NCI-H1930 (cell line): ENCODE results near the gene PCYT1B.
"Not testable (repeated sequence)": the region's sequence is repeated elsewhere in the genome, so short reads cannot be mapped to it uniquely, and the experiment has no call there.

Experiments
- DNase-seq, 2 experiments: peaks; one replicate each; lab custom pipeline; 2025; lab: John Stamatoyannopoulos, UW

PCYT1B gene

DNA sequence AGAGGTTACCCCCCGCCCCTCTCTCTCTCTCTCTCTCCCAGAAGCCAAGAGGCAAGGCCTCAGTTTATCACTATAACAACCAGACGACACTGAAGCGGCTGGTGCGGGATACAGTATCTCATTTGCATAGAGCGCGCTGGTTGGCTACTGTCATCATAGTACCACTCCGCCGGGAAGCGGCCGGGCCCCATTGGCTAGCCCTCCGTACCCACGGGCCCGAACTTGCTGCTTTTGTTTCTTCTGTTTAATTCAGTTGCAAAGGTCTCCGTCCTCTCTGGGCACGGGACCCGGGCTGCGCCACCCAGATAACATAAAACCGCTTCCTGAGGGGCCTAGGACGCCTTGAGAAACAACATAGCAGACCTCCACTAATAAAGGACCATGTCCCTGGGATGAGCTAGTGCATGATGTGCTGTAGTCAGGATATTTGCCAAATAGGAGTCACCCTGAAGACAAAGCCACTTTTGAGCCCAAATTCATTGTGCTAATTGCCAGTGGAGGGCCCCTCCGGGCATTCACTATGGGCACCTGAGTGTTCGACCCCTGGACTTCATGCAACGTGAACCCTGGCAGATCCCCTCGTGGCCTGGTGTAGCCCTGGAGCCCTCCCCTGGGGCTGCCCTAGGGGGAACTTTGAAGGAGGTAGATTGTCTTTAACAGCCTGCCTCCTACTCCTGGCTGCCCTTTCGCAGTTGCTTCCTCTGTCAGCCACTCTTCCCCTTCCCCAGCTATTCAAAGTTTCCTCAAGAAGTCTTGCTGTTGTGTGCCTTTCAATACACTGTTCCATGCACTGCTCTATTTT lies at the start of gene PCYT1B:
TSS of gene PCYT1B (minus strand) at position 91 of the 802 bp plus-strand sequence. CDS start 242 bp downstream, outside the sequence.
- peak; percentile 69 to 76 for DNase-seq

DNA sequence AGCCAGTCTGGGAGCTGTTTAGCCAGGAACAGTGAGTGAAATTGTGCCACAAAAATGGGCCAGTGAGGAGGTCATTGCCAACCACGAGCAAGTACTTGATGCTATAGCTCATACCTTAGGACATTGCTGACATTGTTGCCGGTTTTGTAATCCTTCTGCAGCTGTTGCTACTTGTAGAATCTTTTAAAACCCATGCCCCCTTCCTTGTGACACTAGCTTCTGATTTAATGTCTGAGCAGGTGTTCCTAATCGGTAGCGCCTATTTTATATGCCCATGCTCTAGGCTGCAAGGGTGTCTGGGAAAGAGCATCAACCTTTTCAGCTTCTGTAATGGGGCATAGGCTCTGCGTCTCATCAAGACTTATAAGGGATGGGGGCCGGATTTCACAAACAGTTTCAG lies 49.1 kb upstream of the PCYT1B start:
- DNase-seq = no peak

DNA sequence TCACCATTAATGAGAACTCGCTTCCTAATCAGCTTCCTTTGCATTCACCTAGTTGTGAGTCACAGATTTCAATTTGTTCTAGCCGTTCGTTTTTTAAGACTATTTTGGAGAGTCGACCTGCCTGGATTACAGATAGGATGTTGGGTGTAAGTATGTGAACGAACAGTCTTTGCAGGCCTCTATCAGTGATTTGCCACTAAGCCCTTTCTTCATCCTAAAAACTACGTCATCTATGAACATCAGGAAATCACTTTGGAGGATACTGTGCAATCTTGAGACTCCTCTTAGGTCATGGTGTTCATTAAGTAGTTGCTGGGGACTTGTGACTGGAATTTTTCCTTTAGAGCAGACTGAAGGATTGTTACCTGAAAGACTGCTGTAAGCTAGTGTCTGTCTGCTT lies 47.7 kb upstream of the PCYT1B start:
- no peak for DNase-seq

DNA sequence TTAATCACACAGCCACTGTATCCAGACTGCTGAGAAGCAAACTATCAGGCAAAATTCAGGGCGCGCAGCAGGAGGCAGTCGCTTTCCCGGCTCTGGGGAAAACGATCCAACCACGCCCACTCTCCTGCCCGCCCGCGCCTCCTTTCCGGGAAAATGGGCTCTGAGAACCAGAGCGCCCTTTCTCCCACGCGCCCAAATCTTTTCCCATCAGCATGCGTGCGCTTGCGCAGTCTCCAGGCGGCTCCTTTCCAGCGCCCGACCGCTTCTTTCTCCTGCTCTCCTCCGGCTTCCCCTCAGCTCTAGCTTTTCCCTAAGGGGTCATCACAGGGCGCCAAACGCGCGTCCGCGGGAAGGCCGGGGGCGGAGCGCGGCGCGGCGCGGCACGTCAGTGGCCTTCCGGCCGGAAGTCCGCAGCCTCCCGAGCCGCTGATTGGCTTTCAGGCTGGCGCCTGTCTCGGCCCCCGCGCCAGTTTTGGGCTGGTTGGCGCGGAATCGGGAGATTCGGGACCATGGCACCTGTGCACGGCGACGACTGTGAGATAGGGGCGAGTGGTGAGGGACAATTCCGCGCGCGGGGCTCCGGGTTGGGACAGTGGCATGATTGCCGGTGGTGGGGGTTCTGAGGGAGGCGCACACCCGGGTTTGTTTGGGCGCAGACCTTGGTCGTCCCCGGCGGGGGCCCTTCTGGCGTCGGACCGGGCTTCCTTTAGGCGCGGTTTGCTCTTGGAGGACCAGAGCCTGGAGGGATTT lies 46.5 kb upstream of the PCYT1B start, which contains the start of gene POLA1:
TSS of gene POLA1 (plus strand) at position 466 of the 750 bp plus-strand sequence. CDS start at position 510, 44 bp downstream.
- peak; percentile 92 to 93 for DNase-seq

DNA sequence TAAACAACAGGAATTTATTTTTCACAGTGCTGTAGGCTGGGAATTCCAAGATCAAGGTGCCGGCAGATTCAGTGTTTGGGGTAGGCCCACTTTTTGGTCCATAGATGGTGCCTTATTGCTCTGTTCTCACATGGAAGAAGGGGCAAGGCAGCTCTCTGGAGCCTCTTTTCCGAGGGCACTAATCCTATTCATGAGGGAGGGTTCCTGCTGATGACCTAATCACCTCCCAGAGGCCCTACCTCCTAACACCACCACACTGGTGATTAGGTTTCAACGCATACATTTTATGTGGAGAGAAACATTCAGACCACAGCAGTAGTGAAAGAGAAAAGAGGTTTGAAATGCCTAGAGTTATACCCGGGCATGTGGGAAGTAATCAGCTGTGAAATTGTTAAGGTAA lies 45.2 kb upstream of the PCYT1B start:
- DNase-seq = no peak

DNA sequence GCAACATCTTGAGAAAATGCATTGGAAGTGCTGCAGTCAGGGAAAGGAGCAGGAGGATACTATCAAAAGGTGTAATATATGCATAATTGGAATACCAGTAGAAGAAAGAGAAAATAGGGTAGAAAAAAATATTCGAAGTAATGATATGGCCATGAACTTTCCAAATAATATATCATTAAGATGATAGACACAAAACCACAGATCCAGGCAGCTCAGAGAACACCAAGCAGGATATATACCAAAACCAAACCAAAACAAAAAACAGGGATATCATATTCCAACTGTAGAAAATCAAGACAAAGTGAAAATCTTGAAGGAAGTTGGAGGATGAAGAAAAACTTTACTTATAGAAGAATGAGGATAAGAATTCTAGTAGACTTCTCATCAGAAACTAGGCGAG lies 36.9 kb upstream of the PCYT1B start:
- DNase-seq = no peak

DNA sequence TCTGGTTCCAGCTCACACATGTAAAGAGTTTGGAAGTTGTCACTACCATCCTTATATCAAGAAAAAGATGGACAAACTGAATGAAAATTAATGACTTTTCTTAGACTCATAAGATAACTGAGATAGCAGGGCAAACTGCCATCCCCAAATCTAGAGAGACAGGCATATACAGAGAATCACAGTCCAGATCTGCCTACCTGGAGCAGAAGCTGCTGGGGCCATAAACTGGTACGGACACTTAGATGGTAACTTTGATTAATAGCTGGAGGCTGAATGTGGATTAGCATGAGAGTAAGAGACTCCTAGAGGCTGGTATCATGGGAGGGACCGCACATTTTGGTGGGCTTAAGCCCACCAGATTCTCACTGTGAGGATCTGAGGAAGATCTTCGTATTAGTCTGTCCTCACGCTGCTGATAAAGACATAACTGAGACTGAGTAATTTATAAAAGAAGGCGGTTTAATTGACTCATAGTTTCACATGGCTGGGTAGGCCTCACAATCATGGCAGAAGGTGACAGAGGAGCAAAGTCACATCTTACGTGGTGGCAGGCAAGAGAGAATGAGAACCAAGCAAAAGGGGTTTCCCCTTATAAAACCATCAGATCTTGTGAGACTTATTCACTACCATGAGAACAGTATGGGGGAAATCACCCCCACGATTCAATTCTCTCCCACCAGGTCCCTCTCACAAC lies 35.7 kb upstream of the PCYT1B start:
- no peak for DNase-seq

DNA sequence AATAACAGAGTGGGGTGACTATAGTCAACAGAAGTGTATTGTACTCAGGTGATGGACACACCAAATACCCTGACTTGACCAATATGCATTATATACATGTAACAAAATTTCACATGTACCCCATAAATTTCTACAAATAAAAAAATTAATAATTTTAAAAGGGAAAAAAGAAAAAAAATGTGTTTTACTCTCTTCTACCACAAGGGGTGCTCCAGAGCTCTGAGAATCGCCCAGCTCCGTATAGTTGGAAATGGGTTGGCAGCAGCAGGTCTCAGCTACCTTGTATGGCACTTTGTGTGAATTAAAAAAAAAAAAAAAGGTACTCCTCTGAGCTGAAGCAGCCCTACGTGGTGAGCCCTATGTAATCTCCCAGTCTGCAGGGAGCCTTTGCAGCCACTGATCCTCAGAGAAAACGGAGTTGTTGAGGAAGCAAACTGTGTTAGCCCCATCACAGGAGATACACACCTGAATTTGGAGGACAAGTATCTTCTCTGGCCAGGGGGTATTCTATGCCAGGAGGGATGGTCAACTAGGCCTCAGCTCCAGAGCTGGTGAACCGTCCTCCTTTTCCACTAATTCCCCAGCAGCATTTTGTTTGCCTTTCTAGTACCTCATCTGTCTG lies 29.4 kb upstream of the PCYT1B start:
- DNase-seq = no peak

DNA sequence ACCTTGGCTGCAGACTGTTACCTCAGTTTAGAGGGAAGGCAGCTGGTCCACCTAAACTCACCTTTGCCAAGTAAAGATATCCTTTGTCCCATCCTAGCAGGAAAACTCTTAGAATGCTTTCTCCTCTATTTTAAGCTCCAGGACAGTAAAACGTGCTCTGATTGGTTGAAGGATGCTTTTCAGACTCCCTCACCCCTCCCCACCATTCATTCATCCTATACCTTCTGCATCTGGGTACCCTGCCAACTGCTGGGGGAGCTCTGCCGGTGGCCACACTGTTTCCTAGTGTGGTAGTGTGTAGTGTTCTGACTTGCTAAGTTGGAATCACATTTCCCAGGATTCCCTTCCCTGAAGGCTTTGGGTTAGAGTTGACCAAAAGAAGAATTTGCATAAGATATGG lies 26.3 kb upstream of the PCYT1B start:
- DNase-seq = no peak

DNA sequence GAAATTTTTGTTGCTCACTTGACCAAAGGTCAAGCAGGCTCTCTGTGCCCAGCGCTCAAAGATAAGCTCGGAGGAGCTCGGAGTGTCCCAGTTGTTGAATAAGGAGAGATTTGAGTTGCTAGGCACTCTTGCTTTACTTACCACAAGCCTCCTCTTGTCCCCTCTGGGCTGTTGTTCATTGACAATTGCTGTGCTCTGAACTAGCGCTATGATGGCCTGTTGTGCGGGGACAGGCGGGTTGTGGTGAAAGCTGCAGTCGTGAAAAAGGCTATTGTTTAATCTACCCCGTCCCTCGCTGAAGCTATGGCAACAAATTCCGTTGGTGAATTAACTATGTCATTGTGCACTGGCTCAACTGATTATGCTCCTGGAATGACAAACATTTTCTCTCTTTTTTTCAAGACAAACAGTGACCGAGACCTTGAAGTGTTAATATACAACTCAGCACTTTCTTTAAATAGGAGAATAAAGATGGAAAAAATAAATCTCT lies 25.6 kb upstream of the PCYT1B start:
- DNase-seq = no peak

DNA sequence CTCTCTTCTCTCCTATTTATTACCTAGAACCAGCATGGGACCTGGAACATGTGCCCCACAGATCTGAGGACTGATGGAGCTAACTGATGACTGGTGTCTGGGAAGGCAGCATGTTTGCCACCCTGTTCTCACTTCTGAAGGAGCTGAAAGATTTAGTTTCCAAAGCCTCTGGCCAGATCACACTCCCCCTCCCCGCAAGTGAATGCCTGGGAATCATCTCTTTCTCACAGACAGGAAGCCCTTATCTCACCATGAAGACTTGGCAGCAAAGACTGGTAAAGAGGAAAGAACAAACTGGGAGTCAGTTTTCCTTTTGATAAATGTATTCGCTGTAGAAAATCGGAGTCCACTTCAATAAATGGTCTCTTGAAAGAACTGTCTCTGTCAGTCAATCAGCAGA lies 21.0 kb upstream of the PCYT1B start:
- no peak for DNase-seq

DNA sequence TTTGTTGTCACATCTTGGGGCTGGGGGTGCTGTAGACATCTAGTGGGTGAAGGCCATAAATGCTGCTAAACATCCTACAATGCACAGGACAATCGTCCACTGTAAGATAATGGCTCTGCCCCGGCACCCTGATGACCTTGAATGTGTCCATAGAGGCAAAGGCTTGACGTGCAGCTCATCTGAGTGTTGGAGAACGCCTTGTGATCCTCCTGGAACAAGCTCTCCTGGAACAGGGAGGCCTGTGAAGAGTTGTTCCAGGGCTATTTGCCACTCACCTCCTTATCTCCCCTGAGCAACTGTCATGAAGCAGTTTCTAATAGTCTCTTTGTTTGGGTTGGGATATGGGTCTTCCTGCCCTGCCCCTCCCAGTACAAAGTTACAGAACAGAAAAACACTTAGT lies 15.2 kb upstream of the PCYT1B start:
- no peak for DNase-seq

DNA sequence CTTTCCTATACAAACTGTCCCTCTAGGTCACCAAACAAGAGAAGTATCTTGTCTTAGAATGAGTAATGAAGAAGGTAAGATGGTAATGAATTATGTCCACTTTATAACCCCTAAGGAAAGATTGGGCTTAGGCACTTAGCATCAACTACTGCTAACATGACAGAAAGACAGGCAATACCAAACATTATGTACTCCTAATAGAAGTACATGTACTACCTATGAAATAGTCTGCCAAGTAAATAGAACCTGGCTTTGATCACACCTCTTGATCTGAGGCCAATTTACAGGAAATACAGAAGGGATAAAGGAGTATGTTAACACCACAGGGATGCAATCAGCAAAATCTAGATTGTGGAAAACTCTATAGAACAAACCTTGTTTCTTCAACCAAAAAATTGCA lies 14.1 kb upstream of the PCYT1B start:
- DNase-seq = no peak

DNA sequence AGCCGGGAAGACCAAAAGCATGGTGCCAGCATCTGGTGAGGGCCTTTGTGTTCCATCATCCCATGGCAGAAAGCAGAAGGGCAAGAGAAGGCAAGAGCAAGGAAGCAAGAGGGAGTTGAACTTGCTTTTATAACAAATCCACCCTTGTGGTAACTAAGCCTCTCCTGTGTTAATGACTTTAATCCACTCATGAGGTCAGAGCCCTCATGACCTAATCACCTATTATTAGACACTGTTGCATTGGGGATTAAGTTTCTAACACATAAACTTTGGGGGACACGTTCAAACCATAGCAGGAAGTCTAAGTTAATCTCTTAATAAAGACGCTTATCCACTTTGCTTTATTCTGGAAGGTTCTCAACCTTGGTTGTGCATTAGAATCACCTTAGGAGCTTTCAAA lies 12.5 kb upstream of the PCYT1B start:
- DNase-seq = no peak

DNA sequence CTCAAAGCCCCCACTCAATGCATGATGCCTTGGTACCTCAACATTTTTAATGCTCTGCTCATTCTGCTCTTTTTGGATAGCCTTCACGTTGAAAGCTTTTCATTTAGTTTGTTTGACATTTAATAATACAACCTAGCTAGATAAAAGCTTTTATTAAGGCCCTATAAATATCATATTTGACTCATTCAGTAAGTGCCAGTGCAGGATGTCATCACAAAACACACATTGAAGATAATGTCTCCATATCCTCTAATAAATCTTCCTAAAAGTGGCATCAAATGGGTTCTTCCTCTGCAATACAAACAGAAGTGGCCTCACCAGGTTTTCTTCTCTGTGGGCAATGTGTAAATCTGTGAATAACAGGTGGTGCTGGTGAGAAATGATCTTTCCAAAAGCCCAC lies 12.0 kb upstream of the PCYT1B start:
- DNase-seq = no peak

DNA sequence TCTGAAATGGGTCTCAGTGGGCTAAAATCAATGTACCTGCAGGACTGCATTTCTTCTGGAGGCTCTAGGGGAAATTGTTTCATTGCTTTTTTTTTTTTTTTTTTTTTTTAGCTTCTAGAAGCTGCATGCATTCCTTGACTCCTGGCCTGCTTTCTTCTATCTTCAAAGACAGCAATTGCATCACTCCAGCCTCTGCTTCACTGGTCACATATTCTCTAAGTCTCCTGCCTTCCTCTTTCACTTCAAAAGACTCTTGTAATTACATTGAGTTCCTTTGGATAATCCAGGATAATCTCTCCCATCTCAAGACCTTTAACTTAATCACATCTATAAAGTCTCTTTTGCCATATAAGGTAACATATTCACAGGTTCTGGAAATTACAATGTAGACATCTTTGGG lies 11.3 kb upstream of the PCYT1B start:
- DNase-seq = no peak

DNA sequence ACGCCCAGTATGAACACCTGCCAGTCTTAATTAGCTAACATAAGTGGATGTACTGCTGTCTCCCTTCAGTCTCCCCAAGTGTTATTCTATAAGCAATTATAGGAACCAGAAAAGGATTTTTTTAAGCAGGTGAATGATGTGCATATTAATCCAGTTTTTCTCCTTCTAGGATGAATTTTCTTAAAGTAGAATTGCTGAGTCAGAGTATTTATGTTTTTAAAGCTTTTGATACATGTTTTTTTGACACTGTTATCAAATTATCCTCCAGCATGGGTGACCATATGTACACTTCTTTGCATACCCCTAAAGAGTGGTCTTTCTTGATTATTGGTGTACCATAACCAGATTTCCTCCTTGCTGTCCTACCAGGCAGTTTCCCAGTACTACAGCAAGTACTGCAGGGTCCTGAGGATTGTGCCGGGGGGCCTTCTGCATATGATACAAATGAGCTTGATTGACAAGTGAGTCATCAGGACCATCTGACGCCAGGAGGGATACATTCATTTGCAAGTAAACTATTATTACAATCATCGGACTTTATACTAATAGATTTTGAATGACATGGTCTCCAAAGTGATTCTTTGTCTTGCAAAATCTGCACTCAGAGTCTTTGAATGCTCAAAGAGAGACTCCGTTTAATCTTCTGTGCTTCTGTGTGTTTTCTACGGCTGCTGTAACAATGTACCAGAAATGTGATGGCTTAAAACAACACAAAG lies 10.7 kb upstream of the PCYT1B start:
- DNase-seq = no peak

DNA sequence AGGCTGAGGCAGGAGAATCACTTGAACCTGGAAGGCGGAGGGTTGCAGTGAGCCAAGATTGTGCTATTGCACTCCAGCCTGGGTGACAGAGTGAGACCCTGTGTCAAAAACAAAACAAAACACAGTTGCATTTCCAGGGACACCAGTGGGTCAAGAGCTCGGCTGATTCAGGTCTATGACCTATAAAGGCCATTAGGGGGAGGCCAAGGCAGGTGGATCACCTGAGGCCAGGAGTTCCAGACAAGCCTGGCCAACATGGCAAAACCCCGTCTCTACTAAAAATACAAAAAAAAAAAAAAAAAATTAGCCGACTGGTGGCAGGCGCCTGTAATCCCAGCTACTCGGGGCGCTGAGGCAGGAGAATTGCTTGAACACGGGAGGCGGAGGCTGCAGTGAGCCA lies 8.5 kb upstream of the PCYT1B start:
- not testable (repeated sequence) for DNase-seq

DNA sequence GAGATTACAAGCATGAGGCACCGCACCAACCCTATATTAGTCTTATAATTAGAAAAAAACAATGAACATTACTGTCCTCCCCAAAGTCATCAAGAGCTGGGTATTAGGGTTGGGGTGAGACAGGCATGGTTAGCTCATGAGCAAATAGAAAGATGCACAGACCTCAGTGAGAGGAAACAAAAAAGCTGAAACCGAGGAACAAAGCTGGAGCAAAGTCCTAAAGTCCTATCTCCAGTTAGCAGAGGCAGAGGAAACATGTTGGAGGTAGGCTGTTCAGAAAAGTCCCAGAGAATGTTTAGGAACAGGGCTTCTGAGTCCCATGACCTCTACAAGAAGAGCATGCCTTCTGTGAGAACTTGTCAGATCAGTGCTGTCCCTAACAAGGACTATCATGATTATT lies 4.6 kb upstream of the PCYT1B start:
- no peak for DNase-seq

DNA sequence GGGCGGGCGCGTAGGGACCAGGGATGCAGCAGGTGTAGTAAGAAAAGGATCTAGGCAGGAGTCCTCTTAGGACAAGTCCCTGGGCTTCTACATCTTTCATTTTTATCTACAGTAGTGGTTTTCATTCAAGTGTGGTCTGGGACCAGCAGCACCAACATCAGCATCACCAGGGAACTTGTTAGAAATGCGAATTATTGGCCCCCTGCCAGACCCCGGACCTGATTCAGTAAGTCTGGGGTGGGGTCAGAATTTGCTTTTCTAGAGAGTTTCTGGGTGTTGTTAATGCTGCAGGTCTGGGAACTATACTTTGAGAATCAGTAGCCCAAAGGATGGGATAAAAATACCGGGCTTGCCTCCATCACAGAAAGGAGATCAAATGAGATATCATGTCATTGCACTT lies 1.3 kb upstream of the PCYT1B start:
- no peak for DNase-seq

DNA sequence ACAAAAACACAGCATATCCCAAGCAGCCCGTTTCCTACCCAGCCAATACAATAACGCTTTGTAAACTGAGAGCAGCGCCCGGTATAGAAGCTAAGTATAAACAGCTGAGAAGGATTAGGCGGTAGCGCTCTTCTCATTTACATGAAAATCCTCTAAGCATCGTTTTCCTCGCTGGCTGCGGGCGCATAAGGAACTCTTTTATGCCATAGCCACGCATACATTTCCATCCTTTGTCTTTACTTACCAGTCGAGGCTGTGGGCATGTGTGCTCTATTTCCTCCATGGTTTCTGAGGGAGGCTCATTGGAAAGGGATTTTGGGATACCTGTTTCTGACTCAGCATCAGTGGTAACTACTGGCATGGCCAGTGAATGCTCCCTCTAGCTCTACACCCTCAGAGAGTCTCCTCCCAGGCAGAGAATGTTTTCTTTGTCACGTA lies 383 bp downstream of the PCYT1B start:
- DNase-seq = no peak
